HEK293 (cell line): Measurements from ENCODE around the gene C1RL.
A peak's percentile ranks its signal among the peaks of the same experiment; 100 is the strongest.

Source experiments
- CTCF ChIA-PET: fragments of 350-600 bp; formaldehyde crosslinking; extraction: SDS; loops from one replicate; lab custom pipeline; 2021; ENCODE audit warnings: antibody characterized with exemption; lab: Yijun Ruan, JAX
- POLR2A ChIA-PET: fragments of 300-600 bp; formaldehyde crosslinking; extraction: SDS; loops from one replicate; lab custom pipeline; 2020; ENCODE audit warnings: antibody characterized with exemption, inconsistent platforms; lab: Yijun Ruan, JAX
- H3K27ac ChIP-seq: fragments of 200-500 bp; sonication (Bioruptor generic); 2 replicates; pipeline ENCODE4 v1.5.1; 2014; ENCODE audit warnings: low read depth, low read length, control low read depth, inconsistent platforms; ENCODE audit errors: extremely low read depth
- H3K36me3 ChIP-seq, 2 experiments: fragments of 200-500 bp in 1 of 2; sonication (Bioruptor generic) in 1 of 2; 1 replicate in 1 of 2; 2 replicates in 1 of 2; pipeline ENCODE4 v1.5.1; 2014 to 2017; ENCODE audit warnings: inconsistent platforms in 2 of 2, low read length in 2 of 2; ENCODE audit not compliant: control insufficient read depth in 2 of 2, insufficient read depth in 1 of 2
- H3K4me1 ChIP-seq: fragments of 200-500 bp; sonication (Bioruptor generic); 2 replicates; pipeline ENCODE4 v1.5.1; 2014; ENCODE audit warnings: mild to moderate bottlenecking, low read length, inconsistent platforms; ENCODE audit not compliant: control insufficient read depth, insufficient read depth
- H3K4me3 ChIP-seq: 2 replicates; pipeline ENCODE4 v1.5.1; 2011; ENCODE audit warnings: low read depth, mild to moderate bottlenecking, control low read depth, low read length, moderate library complexity
- H3K9me3 ChIP-seq: fragments of 200-500 bp; sonication (Bioruptor generic); 2 replicates; pipeline ENCODE4 v1.5.1; 2014; ENCODE audit warnings: low read depth, low read length, inconsistent platforms; ENCODE audit not compliant: control insufficient read depth, insufficient read depth
- GLIS2 ChIP-seq: fragments of 450-650 bp; formaldehyde crosslinking; IDR thresholded peaks from 2 replicates; pipeline ENCODE4 v1.5.1; 2016; ENCODE audit warnings: missing biosample characterization, missing genetic modification characterization
- KLF7 ChIP-seq: fragments of 450-650 bp; formaldehyde crosslinking; IDR thresholded peaks from 2 replicates; pipeline ENCODE4 v1.5.1; 2016; ENCODE audit warnings: missing biosample characterization, missing genetic modification characterization, borderline replicate concordance
- MYNN ChIP-seq: fragments of 450-650 bp; formaldehyde crosslinking; IDR thresholded peaks from 2 replicates; pipeline ENCODE4 v1.5.1; 2016; ENCODE audit warnings: missing biosample characterization, missing genetic modification characterization, borderline replicate concordance
- YY1 ChIP-seq: fragments of 450-650 bp; formaldehyde crosslinking; IDR thresholded peaks from 2 replicates; pipeline ENCODE4 v1.5.1; 2018; ENCODE audit warnings: missing biosample characterization, missing genetic modification characterization
- ZBTB1 ChIP-seq: fragments of 450-650 bp; formaldehyde crosslinking; IDR thresholded peaks from 2 replicates; pipeline ENCODE4 v1.5.1; 2016; ENCODE audit warnings: missing biosample characterization, missing genetic modification characterization
- ZBTB20 ChIP-seq: fragments of 450-650 bp; formaldehyde crosslinking; IDR thresholded peaks from 2 replicates; pipeline ENCODE4 v1.5.1; 2016; ENCODE audit warnings: missing biosample characterization, missing genetic modification characterization
- ZBTB26 ChIP-seq: fragments of 450-650 bp; formaldehyde crosslinking; optimal IDR thresholded peaks from 2 replicates; pipeline ENCODE3; 2016; ENCODE audit warnings: missing biosample characterization, mild to moderate bottlenecking, missing genetic modification characterization
- ZBTB7A ChIP-seq: fragments of 450-650 bp; formaldehyde crosslinking; IDR thresholded peaks from 2 replicates; pipeline ENCODE4 v1.5.1; 2016; ENCODE audit warnings: low read depth, missing biosample characterization, missing genetic modification characterization
- ZNF121 ChIP-seq: fragments of 450-650 bp; formaldehyde crosslinking; IDR thresholded peaks from 2 replicates; pipeline ENCODE4 v1.5.1; 2016; ENCODE audit warnings: missing biosample characterization, missing genetic modification characterization
- ZNF266 ChIP-seq: fragments of 450-650 bp; formaldehyde crosslinking; IDR thresholded peaks from 2 replicates; pipeline ENCODE4 v1.5.1; 2016; ENCODE audit warnings: missing biosample characterization, missing genetic modification characterization, low read depth
- ZNF335 ChIP-seq: fragments of 450-650 bp; formaldehyde crosslinking; conservative IDR thresholded peaks from 2 replicates; pipeline ENCODE4 v1.5.1; 2016; ENCODE audit warnings: missing biosample characterization, missing genetic modification characterization
- ZNF354C ChIP-seq: fragments of 450-650 bp; formaldehyde crosslinking; IDR thresholded peaks from 2 replicates; pipeline ENCODE4 v1.5.1; 2016; ENCODE audit warnings: missing biosample characterization, missing genetic modification characterization, low read depth, borderline replicate concordance
- ZNF561 ChIP-seq: fragments of 450-650 bp; IDR thresholded peaks from 2 replicates; pipeline ENCODE4 v1.5.1; 2018; ENCODE audit warnings: missing biosample characterization, missing genetic modification characterization, borderline replicate concordance
- ZNF645 ChIP-seq: fragments of 450-650 bp; formaldehyde crosslinking; IDR thresholded peaks from 2 replicates; pipeline ENCODE4; 2016; ENCODE audit warnings: missing biosample characterization, missing genetic modification characterization
- ZNF777 ChIP-seq: fragments of 450-650 bp; formaldehyde crosslinking; IDR thresholded peaks from 2 replicates; pipeline ENCODE4 v1.5.1; 2017; ENCODE audit warnings: missing biosample characterization, missing genetic modification characterization, borderline replicate concordance
- ZNF785 ChIP-seq: fragments of 450-650 bp; formaldehyde crosslinking; IDR thresholded peaks from 2 replicates; pipeline ENCODE4 v1.5.1; 2016; ENCODE audit warnings: missing biosample characterization, missing genetic modification characterization
- TF ChIP-seq, protein P1 (sequence below): fragments of 450-650 bp; formaldehyde crosslinking; IDR thresholded peaks from 2 replicates; pipeline ENCODE4 v1.5.1; 2016; ENCODE audit warnings: missing biosample characterization, missing genetic modification characterization, low read depth

Gene C1RL

GRCh38 chr12:7123806-7124522 is 14.9 kb upstream of the C1RL start:
- ChIA-PET CTCF (interaction anchor here (4.8 kb wide), 1 partner anchor 12 kb away, joined by 46 read pairs; no protein-coding TSS in a partner anchor), POLR2A (no interaction called here)
- TF ChIP-seq ZBTB7A (tag by site-specific recombination) (no peak), KLF7 (tag by site-specific recombination) (no peak), ZBTB1 (tag by site-specific recombination) (no peak), ZNF121 (tag by site-specific recombination) (no peak)

GRCh38 chr12:7122811-7123769 is 14.1 kb upstream of the C1RL start:
- Histone ChIP-seq H3K4me1 (no peaks in the 10 kb centered on the region), H3K9me3 (no peaks in the 10 kb centered on the region), H3K36me3 (no peaks in the 10 kb centered on the region), H3K4me3 (no peak overlapping the region), H3K27ac (no peak overlapping the region)
- TF ChIP-seq ZNF561: no peak
- peak; percentile 78 for TF ChIP-seq MYNN
- ChIA-PET CTCF (interaction anchor here (1.3 to 4.8 kb wide), 3 partner anchors 11 to 19 kb away, joined by 3 to 46 read pairs (median 8); no protein-coding TSS in a partner anchor), POLR2A (interaction anchor here (1.2 kb wide), 1 partner anchor 8 kb away, joined by 3 read pairs; no protein-coding TSS in a partner anchor)

More at GRCh38 chr12:7123806-7124522, 14.9 kb upstream of the C1RL start:
- Histone ChIP-seq H3K27ac (no peak overlapping the region), H3K36me3 (no peaks in the 10 kb centered on the region), H3K4me3 (no peak overlapping the region), H3K9me3 (no peaks in the 10 kb centered on the region), H3K4me1 (no peaks in the 10 kb centered on the region)

GRCh38 chr12:7121324-7121723 is 12.3 kb upstream of the C1RL start:
- no peaks in the 10 kb centered on the region for H3K4me1 ChIP-seq
- CTCF ChIA-PET: no interaction called here
- no peak overlapping the region for H3K4me3 ChIP-seq
- peaks cover 0 to under 1% of the 10 kb centered on the region in 2 experiments; a peak in 1 of 3 replicates for H3K36me3 ChIP-seq
- POLR2A ChIA-PET: no interaction called here
- H3K9me3 ChIP-seq: no peaks in the 10 kb centered on the region
- TF ChIP-seq ZNF785 (tag by site-specific recombination) (no peak), ZBTB26 (tag by site-specific recombination) (no peak), ZNF354C (no peak), GLIS2 (tag by site-specific recombination) (no peak), ZNF777 (tag by site-specific recombination) (no peak), ZNF335 (tag by site-specific recombination) (no peak), YY1 (no peak), ZNF266 (tag by site-specific recombination) (no peak), ZBTB20 (tag by site-specific recombination) (no peak), ZNF645 (tag by site-specific recombination) (no peak), ZBTB7A (tag by site-specific recombination) (no peak)
- TF ChIP-seq, protein P1, sequence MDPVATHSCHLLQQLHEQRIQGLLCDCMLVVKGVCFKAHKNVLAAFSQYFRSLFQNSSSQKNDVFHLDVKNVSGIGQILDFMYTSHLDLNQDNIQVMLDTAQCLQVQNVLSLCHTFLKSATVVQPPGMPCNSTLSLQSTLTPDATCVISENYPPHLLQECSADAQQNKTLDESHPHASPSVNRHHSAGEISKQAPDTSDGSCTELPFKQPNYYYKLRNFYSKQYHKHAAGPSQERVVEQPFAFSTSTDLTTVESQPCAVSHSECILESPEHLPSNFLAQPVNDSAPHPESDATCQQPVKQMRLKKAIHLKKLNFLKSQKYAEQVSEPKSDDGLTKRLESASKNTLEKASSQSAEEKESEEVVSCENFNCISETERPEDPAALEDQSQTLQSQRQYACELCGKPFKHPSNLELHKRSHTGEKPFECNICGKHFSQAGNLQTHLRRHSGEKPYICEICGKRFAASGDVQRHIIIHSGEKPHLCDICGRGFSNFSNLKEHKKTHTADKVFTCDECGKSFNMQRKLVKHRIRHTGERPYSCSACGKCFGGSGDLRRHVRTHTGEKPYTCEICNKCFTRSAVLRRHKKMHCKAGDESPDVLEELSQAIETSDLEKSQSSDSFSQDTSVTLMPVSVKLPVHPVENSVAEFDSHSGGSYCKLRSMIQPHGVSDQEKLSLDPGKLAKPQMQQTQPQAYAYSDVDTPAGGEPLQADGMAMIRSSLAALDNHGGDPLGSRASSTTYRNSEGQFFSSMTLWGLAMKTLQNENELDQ (tag by site-specific recombination): no peak
- no peak overlapping the region for H3K27ac ChIP-seq
